HepG2 (cell line): ENCODE data around the gene ACAP3. TPM values are rescaled to one million over a fixed set of nuclear protein-coding genes. Genes with fewer than 3 reads are reported as not detected.

ENCODE experiments used
- ATAC-seq: fragments of 200-7000 bp; cut with Tn5 transposase; 3 replicates; pipeline ENCODE4 v1.9.1; 2020; ENCODE audit warnings: mild to moderate bottlenecking, moderate library complexity
- BruUV-seq: library from RNA; stranded (reverse); fragments of 400-500 nt; replicated peaks from 2 replicates; lab custom pipeline; 2021; lab: Mats Ljungman, UMichigan
- CTCF ChIA-PET: fragments of 300-600 bp; formaldehyde crosslinking; extraction: SDS; loops from one replicate; lab custom pipeline; 2021; ENCODE audit warnings: low total read pairs, inconsistent platforms, low intra/inter-chr PET ratio; lab: Yijun Ruan, JAX
- POLR2A ChIA-PET: fragments of 350-600 bp; sonication (Branson Sonifier 250); formaldehyde crosslinking; loops from one replicate; lab custom pipeline; 2020; ENCODE audit warnings: antibody characterized with exemption, inconsistent platforms; lab: Yijun Ruan, JAX
- DNase-seq: peaks from one replicate; pipeline ENCODE4 v3.0.0-alpha.2; 2015; ENCODE audit warnings: low spot score
- FAIRE-seq: peaks from 3 replicates; lab custom pipeline; 2011; peaks lifted over from hg19 to GRCh38; lab: Jason Lieb, UNC
- H2AFZ ChIP-seq: one replicate; pipeline ENCODE4 v1.6.1; 2011; ENCODE audit warnings: low read length, inconsistent platforms
- H3K27ac ChIP-seq: fragments of 300-600 bp; 3 replicates; pipeline ENCODE4 v1.8.0; 2011; ENCODE audit warnings: mixed run types, mild to moderate bottlenecking, mixed read lengths, low read length, inconsistent platforms; ENCODE audit not compliant: insufficient read depth; ENCODE audit errors: extremely low read length
- H3K27me3 ChIP-seq, 2 experiments: fragments of 200-600 bp in 1 of 2; 2 replicates in 1 of 2; 3 replicates in 1 of 2; pipeline versions ENCODE4 v1.6.0 to v1.8.0; 2011; ENCODE audit warnings: low read length in 2 of 2, mild to moderate bottlenecking in 2 of 2, moderate library complexity in 2 of 2, inconsistent platforms in 1 of 2; ENCODE audit not compliant: insufficient read depth in 2 of 2, control insufficient read depth in 1 of 2
- H3K36me3 ChIP-seq, 2 experiments: fragments of 200-600 bp in 1 of 2; replicated peaks in 1 of 2; 2 replicates in 1 of 2; 3 replicates in 1 of 2; pipeline versions ENCODE4 v1.5.1 to v1.8.0; 2011; ENCODE audit warnings: low read length in 2 of 2, inconsistent platforms in 1 of 2; ENCODE audit not compliant: insufficient read depth in 2 of 2, control insufficient read depth in 1 of 2
- H3K4me1 ChIP-seq: 2 replicates; pipeline ENCODE4 v1.5.1; 2012; ENCODE audit warnings: low read length, inconsistent platforms; ENCODE audit not compliant: insufficient read depth
- H3K4me2 ChIP-seq: 2 replicates; pipeline ENCODE4 v1.6.0; 2011; ENCODE audit warnings: low read depth, low read length, inconsistent platforms
- H3K4me3 ChIP-seq, 3 experiments: fragments of 200-600 bp in 1 of 3; sonication (generic), shearing (Covaris generic) in 1 of 3; replicated peaks in 1 of 3; 2 replicates each; pipeline ENCODE4 v1.5.1; 2011 to 2016; ENCODE audit warnings: low read length in 3 of 3, inconsistent platforms in 2 of 3, low read depth in 2 of 3, mild to moderate bottlenecking in 2 of 3, control low read depth in 1 of 3, mixed read lengths in 1 of 3; ENCODE audit not compliant: insufficient read depth in 1 of 3
- H3K79me2 ChIP-seq: one replicate; pipeline ENCODE4 v1.6.1; 2011; ENCODE audit warnings: low read length, inconsistent platforms; ENCODE audit not compliant: insufficient read depth
- H3K9ac ChIP-seq: 2 replicates; pipeline ENCODE4 v1.6.0; 2011; ENCODE audit warnings: mild to moderate bottlenecking, low read depth, low read length, inconsistent platforms; ENCODE audit not compliant: insufficient read depth
- H3K9me3 ChIP-seq: 2 replicates; pipeline ENCODE4 v1.5.1; 2012; ENCODE audit warnings: mild to moderate bottlenecking, low read length
- H4K20me1 ChIP-seq: 2 replicates; pipeline ENCODE4 v1.6.0; 2011; ENCODE audit warnings: inconsistent platforms, mild to moderate bottlenecking, low read length, moderate library complexity; ENCODE audit not compliant: insufficient read depth
- CSRNP1 ChIP-seq: sonication (generic); formaldehyde crosslinking; IDR thresholded peaks from 2 replicates; pipeline ENCODE4 v1.8.1; 2023; ENCODE audit warnings: mild to moderate bottlenecking, missing genetic modification reagents
- HNRNPL ChIP-seq: fragments of 200-400 bp; formaldehyde crosslinking; IDR thresholded peaks from 2 replicates; pipeline ENCODE4 v1.6.1; 2017; ENCODE audit warnings: mild to moderate bottlenecking, low read depth, low read length
- KDM2A ChIP-seq: sonication (generic); formaldehyde crosslinking; IDR thresholded peaks from 2 replicates; pipeline ENCODE4 v1.4.0; 2020; ENCODE audit warnings: low read depth, missing genetic modification reagents, borderline replicate concordance
- PAX8 ChIP-seq: sonication (generic); formaldehyde crosslinking; IDR thresholded peaks from 2 replicates; pipeline ENCODE4 v1.8.0; 2022; ENCODE audit warnings: mild to moderate bottlenecking, missing genetic modification reagents, borderline replicate concordance
- SUZ12 ChIP-seq: fragments of 150-350 bp; IDR thresholded peaks from 2 replicates; pipeline ENCODE4 v1.6.1; 2014; ENCODE audit warnings: low read depth, low read length
- TBX2 ChIP-seq: sonication (generic); formaldehyde crosslinking; IDR thresholded peaks from 2 replicates; pipeline ENCODE4 v1.5.0; 2020; ENCODE audit warnings: missing genetic modification reagents, mild to moderate bottlenecking, borderline replicate concordance
- ZFP91 ChIP-seq: sonication (generic); formaldehyde crosslinking; IDR thresholded peaks from 2 replicates; pipeline ENCODE4 v1.9.0; 2022; ENCODE audit warnings: missing genetic modification reagents, mild to moderate bottlenecking, borderline replicate concordance
- ZFX ChIP-seq: sonication (generic); formaldehyde crosslinking; IDR thresholded peaks from 2 replicates; pipeline ENCODE4 v1.4.0; 2020; ENCODE audit warnings: mild to moderate bottlenecking, low read depth, missing genetic modification reagents, moderate library complexity
- ZGPAT ChIP-seq: IDR thresholded peaks from 2 replicates; pipeline ENCODE4 v1.6.1; 2016; ENCODE audit warnings: mild to moderate bottlenecking
- ZNF446 ChIP-seq: sonication (generic); formaldehyde crosslinking; IDR thresholded peaks from 2 replicates; pipeline ENCODE4 v1.5.0; 2020; ENCODE audit warnings: mild to moderate bottlenecking, missing genetic modification reagents
- ZNF687 ChIP-seq: sonication (generic); formaldehyde crosslinking; IDR thresholded peaks from 2 replicates; pipeline ENCODE4 v1.5.1; 2020; ENCODE audit warnings: mild to moderate bottlenecking, missing genetic modification reagents, moderate library complexity
- WGBS: methylation state at CpG from one replicate; pipeline ENCODE4 v1.1.6; 2017; ENCODE audit warnings: low lambda C conversion rate; 5-methylcytosine and 5-hydroxymethylcytosine counted together
- in situ Hi-C: cut with HindIII; loops from 2 replicates; pipeline ENCODE4 v1.10.0; 2017; ENCODE audit warnings: low pct_unique_long_range_greater_than_20kb; ENCODE audit not compliant: extremely low pct_ligation_motif_present
- intact Hi-C: fragments of 100-400 bp; cut with micrococcal nuclease; formaldehyde crosslinking; loops from one replicate; pipeline ENCODE4 v1.10.0; 2022; ENCODE audit not compliant: unreplicated experiment
- polyA plus RNA-seq, 8 experiments: library from polyadenylated mRNA; depleted of rRNA in 3 of 8; stranded (reverse) in 7 of 8; unstranded in 1 of 8; fragments of >200 nt; fragmentation: Illumina TruSeq in 4 of 8; extraction: Trizol in 4 of 8; gene quantifications; 2 replicates each; pipeline versions ENCODE4 v1.2.1 to v1.2.3, GENCODE V29; 2011 to 2016; ENCODE audit warnings: low read depth in 4 of 8, missing spikeins in 1 of 8, mixed read lengths in 1 of 8; ENCODE audit not compliant: insufficient read depth in 1 of 8
- total RNA-seq, 5 experiments: library from RNA; depleted of rRNA; stranded (reverse); fragments of >200 nt; fragmentation: Illumina TruSeq; extraction: Trizol; gene quantifications; 2 replicates each; pipeline ENCODE4 v1.2.3, GENCODE V29; 2016; ENCODE audit warnings: low read depth in 1 of 5

Gene ACAP3
- total and polyA plus RNA-seq, 2 of the 13 experiments (the other 11 are each of a cell fraction or from before 2014, with no cell fraction given): 29.4 to 50.8 TPM

GRCh38 chr1:1244192-1244811 is 63.4 kb downstream of the ACAP3 start (continued):
- peak; percentile 16; the same call in 1 of the 2 replicates for TF ChIP-seq KDM2A (CRISPR knock-in tag)
- no peak for TF ChIP-seq PAX8 (CRISPR knock-in tag)
- 0 out of 2 replicates have a peak, but pooled peaks have one; percentile 63 for TF ChIP-seq HNRNPL
- TF ChIP-seq ZFX (CRISPR knock-in tag): peak; percentile 19; the same call in 1 of the 2 replicates

- no peaks in the 10 kb centered on the region for H3K79me2 ChIP-seq
- no peaks in the 10 kb centered on the region for H4K20me1 ChIP-seq
- FAIRE-seq: no peak
- intact Hi-C loops: no loop called here
- POLR2A ChIA-PET: no interaction called here
- BruUV-seq: no TSS peak
- H3K4me3 ChIP-seq: peak overlapping the region in 2 of 3 experiments; percentile 15 to 52; a peak in 2 of 6 replicates
- no peaks in the 10 kb centered on the region for H3K27me3 ChIP-seq
- peak; percentile 12 for ATAC-seq
- CTCF ChIA-PET: no interaction called here
- no peaks in the 10 kb centered on the region for H3K36me3 ChIP-seq
- H3K9ac ChIP-seq: no peak overlapping the region
- DNase-seq: no peak
- H3K9me3 ChIP-seq: no peaks in the 10 kb centered on the region
- H3K27ac ChIP-seq: no peak overlapping the region
- in situ Hi-C loops: no loop called here
- WGBS: 17% methylated on average over 7 of the region's 23 CpGs
- H2AFZ ChIP-seq: no peak overlapping the region
- H3K4me2 ChIP-seq: peak overlapping the region; percentile 67
- H3K4me1 ChIP-seq: peaks cover 32% of the 10 kb centered on the region
- TF ChIP-seq ZNF446 (CRISPR knock-in tag) (no peak), SUZ12 (no peak), ZFP91 (CRISPR knock-in tag) (0 out of 2 replicates have a peak, but pooled peaks have one; percentile 3), ZFX (CRISPR knock-in tag) (peak; percentile 26; the same call in 1 of the 2 replicates), TBX2 (CRISPR knock-in tag) (peak; percentile 42; the same call in 1 of the 2 replicates), CSRNP1 (0 out of 2 replicates have a peak, but pooled peaks have one; percentile 15), ZGPAT (0 out of 2 replicates have a peak, but pooled peaks have one; percentile 18), ZNF687 (CRISPR knock-in tag) (peak; percentile 63; the same call in 1 of the 2 replicates)
Observed at GRCh38 chr1:1243807-1244191, 63.9 kb downstream of the ACAP3 start.
